ENCODE measurements around the gene CCDC40. TPM values are rescaled to one million over a fixed set of nuclear protein-coding genes. Genes with fewer than 3 reads are reported as not detected.

The CCDC40 gene
- total and polyA plus RNA-seq, 10 of the 15 experiments (the other 5 are each of a cell fraction or from before 2014, with no cell fraction given): 0.06 to 0.10 TPM; not detected in 8

DNA sequence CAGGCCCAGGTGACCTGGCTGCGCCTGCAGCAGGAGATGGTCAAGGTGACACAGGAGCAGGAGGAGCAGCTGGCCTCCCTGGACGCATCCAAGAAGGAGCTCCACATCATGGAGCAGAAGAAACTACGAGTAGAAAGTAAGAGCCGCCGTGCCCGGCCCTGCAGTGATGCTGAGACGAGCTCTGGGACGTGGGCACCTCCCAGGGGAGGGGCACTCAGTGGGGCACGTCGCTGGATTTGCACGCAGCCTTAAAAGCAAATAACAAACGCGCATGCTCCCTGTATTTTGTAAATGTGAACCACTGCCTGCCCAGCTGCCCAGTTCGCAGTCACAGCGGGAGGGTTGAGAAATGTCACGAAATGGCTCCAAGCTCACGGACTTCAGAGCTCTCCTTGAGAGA, 49.6 kb downstream of the CCDC40 start:
- H3K4me3 ChIP-seq: no peak overlapping the region
- ChIA-PET RAD21 (ENCODE audit: unreplicated experiment) (no interaction called here), CTCF (interaction anchor here (0.7 to 0.8 kb wide), 2 partner anchors 15 to 48 kb away, joined by 3 to 4 read pairs; partner anchors contain the start of gene GAA), POLR2A (no interaction called here), SMC1A (ENCODE audit: uncharacterized antibody, unreplicated experiment) (no interaction called here)
- FAIRE-seq (no peak), DNase-seq (ENCODE audit: low read depth, low spot score) (no peak), ATAC-seq (no peak)
- no peaks in the 10 kb centered on the region for H3K4me1 ChIP-seq (ENCODE audit: control insufficient read depth, insufficient read depth, low read length)
- no peak overlapping the region for H3K9ac ChIP-seq (ENCODE audit: control insufficient read depth, insufficient read depth, low read length)
- in situ Hi-C loops (cut with MboI): no loop called here
- no peak overlapping the region for H3K4me2 ChIP-seq (ENCODE audit: control insufficient read depth, insufficient read depth)
- no peaks in the 10 kb centered on the region for H3K9me3 ChIP-seq (replicated peaks; ENCODE audit: control insufficient read depth, insufficient read depth, low read length)
- no TSS peak for BruUV-seq (replicated peaks)
- H3K27me3 ChIP-seq (replicated peaks in 1 of 2; ENCODE audit: control insufficient read depth in 2 of 2, insufficient read depth in 2 of 2, low read length in 1 of 2): no peaks in the 10 kb centered on the region; a peak in 1 of 4 replicates
- H3K36me3 ChIP-seq (ENCODE audit: control insufficient read depth in 2 of 2, insufficient read depth in 2 of 2, low read length in 1 of 2): no peaks in the 10 kb centered on the region
- H3K27ac ChIP-seq (ENCODE audit: control insufficient read depth, insufficient read depth): no peak overlapping the region
- WGBS (ENCODE audit: insufficient coverage, insufficient replicate concordance, low lambda C conversion rate, missing lambda C conversion rate): 46% methylated on average over 17 of the region's 17 CpGs
- TF ChIP-seq, protein P1, sequence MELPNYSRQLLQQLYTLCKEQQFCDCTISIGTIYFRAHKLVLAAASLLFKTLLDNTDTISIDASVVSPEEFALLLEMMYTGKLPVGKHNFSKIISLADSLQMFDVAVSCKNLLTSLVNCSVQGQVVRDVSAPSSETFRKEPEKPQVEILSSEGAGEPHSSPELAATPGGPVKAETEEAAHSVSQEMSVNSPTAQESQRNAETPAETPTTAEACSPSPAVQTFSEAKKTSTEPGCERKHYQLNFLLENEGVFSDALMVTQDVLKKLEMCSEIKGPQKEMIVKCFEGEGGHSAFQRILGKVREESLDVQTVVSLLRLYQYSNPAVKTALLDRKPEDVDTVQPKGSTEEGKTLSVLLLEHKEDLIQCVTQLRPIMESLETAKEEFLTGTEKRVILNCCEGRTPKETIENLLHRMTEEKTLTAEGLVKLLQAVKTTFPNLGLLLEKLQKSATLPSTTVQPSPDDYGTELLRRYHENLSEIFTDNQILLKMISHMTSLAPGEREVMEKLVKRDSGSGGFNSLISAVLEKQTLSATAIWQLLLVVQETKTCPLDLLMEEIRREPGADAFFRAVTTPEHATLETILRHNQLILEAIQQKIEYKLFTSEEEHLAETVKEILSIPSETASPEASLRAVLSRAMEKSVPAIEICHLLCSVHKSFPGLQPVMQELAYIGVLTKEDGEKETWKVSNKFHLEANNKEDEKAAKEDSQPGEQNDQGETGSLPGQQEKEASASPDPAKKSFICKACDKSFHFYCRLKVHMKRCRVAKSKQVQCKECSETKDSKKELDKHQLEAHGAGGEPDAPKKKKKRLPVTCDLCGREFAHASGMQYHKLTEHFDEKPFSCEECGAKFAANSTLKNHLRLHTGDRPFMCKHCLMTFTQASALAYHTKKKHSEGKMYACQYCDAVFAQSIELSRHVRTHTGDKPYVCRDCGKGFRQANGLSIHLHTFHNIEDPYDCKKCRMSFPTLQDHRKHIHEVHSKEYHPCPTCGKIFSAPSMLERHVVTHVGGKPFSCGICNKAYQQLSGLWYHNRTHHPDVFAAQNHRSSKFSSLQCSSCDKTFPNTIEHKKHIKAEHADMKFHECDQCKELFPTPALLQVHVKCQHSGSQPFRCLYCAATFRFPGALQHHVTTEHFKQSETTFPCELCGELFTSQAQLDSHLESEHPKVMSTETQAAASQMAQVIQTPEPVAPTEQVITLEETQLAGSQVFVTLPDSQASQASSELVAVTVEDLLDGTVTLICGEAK (IDR thresholded peaks at IDR 0.05; ENCODE audit: borderline replicate concordance): no peak
- TF ChIP-seq IRF4 (IDR thresholded peaks at IDR 0.05; ENCODE audit: low read depth, low read length) (no peak), FOXM1 (IDR thresholded peaks at IDR 0.05; ENCODE audit: low read depth, low read length) (no peak), PAX8 (IDR thresholded peaks at IDR 0.05) (no peak), CHD4 (IDR thresholded peaks at IDR 0.05) (no peak), CEBPB (IDR thresholded peaks at IDR 0.05; ENCODE audit: borderline replicate concordance in 1 of 2, low read depth in 2 of 2, low read length in 2 of 2) (no peak), BCL11A (IDR thresholded peaks at IDR 0.05; ENCODE audit: low read depth, low read length) (no peak), BRCA1 (IDR thresholded peaks at IDR 0.05; ENCODE audit: low read depth, low read length) (no peak), FOS (IDR thresholded peaks at IDR 0.05; ENCODE audit: borderline replicate concordance, extremely low read depth, insufficient read length) (no peak), HDAC6 (IDR thresholded peaks at IDR 0.05; ENCODE audit: unreplicated experiment) (no peak), SP1 (IDR thresholded peaks at IDR 0.05; ENCODE audit: low read depth, low read length) (no peak), ZNF622 (IDR thresholded peaks at IDR 0.05) (no peak)
- TF ChIP-seq, protein P2, sequence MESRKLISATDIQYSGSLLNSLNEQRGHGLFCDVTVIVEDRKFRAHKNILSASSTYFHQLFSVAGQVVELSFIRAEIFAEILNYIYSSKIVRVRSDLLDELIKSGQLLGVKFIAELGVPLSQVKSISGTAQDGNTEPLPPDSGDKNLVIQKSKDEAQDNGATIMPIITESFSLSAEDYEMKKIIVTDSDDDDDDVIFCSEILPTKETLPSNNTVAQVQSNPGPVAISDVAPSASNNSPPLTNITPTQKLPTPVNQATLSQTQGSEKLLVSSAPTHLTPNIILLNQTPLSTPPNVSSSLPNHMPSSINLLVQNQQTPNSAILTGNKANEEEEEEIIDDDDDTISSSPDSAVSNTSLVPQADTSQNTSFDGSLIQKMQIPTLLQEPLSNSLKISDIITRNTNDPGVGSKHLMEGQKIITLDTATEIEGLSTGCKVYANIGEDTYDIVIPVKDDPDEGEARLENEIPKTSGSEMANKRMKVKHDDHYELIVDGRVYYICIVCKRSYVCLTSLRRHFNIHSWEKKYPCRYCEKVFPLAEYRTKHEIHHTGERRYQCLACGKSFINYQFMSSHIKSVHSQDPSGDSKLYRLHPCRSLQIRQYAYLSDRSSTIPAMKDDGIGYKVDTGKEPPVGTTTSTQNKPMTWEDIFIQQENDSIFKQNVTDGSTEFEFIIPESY (IDR thresholded peaks at IDR 0.05): no peak
- TF ChIP-seq, protein P3, sequence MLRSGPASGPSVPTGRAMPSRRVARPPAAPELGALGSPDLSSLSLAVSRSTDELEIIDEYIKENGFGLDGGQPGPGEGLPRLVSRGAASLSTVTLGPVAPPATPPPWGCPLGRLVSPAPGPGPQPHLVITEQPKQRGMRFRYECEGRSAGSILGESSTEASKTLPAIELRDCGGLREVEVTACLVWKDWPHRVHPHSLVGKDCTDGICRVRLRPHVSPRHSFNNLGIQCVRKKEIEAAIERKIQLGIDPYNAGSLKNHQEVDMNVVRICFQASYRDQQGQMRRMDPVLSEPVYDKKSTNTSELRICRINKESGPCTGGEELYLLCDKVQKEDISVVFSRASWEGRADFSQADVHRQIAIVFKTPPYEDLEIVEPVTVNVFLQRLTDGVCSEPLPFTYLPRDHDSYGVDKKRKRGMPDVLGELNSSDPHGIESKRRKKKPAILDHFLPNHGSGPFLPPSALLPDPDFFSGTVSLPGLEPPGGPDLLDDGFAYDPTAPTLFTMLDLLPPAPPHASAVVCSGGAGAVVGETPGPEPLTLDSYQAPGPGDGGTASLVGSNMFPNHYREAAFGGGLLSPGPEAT (IDR thresholded peaks at IDR 0.05; ENCODE audit: low read depth): no peak
- TF ChIP-seq, protein P4, sequence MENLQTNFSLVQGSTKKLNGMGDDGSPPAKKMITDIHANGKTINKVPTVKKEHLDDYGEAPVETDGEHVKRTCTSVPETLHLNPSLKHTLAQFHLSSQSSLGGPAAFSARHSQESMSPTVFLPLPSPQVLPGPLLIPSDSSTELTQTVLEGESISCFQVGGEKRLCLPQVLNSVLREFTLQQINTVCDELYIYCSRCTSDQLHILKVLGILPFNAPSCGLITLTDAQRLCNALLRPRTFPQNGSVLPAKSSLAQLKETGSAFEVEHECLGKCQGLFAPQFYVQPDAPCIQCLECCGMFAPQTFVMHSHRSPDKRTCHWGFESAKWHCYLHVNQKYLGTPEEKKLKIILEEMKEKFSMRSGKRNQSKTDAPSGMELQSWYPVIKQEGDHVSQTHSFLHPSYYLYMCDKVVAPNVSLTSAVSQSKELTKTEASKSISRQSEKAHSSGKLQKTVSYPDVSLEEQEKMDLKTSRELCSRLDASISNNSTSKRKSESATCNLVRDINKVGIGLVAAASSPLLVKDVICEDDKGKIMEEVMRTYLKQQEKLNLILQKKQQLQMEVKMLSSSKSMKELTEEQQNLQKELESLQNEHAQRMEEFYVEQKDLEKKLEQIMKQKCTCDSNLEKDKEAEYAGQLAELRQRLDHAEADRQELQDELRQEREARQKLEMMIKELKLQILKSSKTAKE (IDR thresholded peaks at IDR 0.05; ENCODE audit: low read depth, poor library complexity, severe bottlenecking): no peak
- intact Hi-C loops (cut with micrococcal nuclease; ENCODE audit: unreplicated experiment): no loop called here
- no peaks in the 10 kb centered on the region for H3K79me2 ChIP-seq (ENCODE audit: control insufficient read depth, insufficient read depth, low read length)
- H2AFZ ChIP-seq (ENCODE audit: control insufficient read depth, low read depth, low read length): no peak overlapping the region
- H4K20me1 ChIP-seq (ENCODE audit: control insufficient read depth, insufficient read depth): 0 out of 2 replicates have a peak, but pooled peaks cover 2% of the 10 kb centered on the region
